Subcutaneous adipose tissue (tissue), 4 donors: Measurements from ENCODE around the gene SOCS3. TPM values are rescaled to one million over a fixed set of nuclear protein-coding genes. Genes with fewer than 3 reads are reported as not detected.

Experiments
- CTCF ChIP-seq: fragments of 450-650 bp; IDR thresholded peaks from one replicate; pipeline ENCODE4 v1.5.1; 2016; ENCODE audit warnings: low read depth, mild to moderate bottlenecking, control low read depth, antibody characterized with exemption, moderate library complexity
- total RNA-seq, 4 donors: library from RNA; depleted of rRNA; stranded (reverse); fragments of >200 nt; gene quantifications; one replicate each; pipeline ENCODE4 v1.1.0, GENCODE V29; 2016

The SOCS3 gene
- total RNA-seq, 4 donors from 2014 or later: 15.4 to 33.3 (median 24.7) TPM

- TF ChIP-seq CTCF: no peak
Measured at GRCh38 chr17:78401891-78402290, 42.0 kb upstream of the SOCS3 start.

- no peak for TF ChIP-seq CTCF
Measured at GRCh38 chr17:78401246-78401645, 41.4 kb upstream of the SOCS3 start.

GRCh38 chr17:78400581-78401240, 40.8 kb upstream of the SOCS3 start:
- no peak for TF ChIP-seq CTCF

- no peak for TF ChIP-seq CTCF
Measured at GRCh38 chr17:78399693-78400144, 39.8 kb upstream of the SOCS3 start.

GRCh38 chr17:78399028-78399692, 39.3 kb upstream of the SOCS3 start:
- TF ChIP-seq CTCF: no peak

GRCh38 chr17:78398390-78398789, 38.5 kb upstream of the SOCS3 start:
- TF ChIP-seq CTCF: no peak

- no peak for TF ChIP-seq CTCF
Measured at GRCh38 chr17:78397681-78398101, 37.8 kb upstream of the SOCS3 start.
